ENCODE data around the gene RAB37.

Gene RAB37

GRCh38 chr17:74728033-74728701 lies 8.9 kb upstream of the RAB37 start:
- Histone ChIP-seq H3K27ac (no peak overlapping the region), H3K4me3 (no peak overlapping the region)
- DNase-seq (ENCODE audit: low spot score): no peak
- TF ChIP-seq CTCF (IDR thresholded peaks at IDR 0.05): no peak

GRCh38 chr17:74728702-74729075 lies 8.4 kb upstream of the RAB37 start:
- H3K4me3 ChIP-seq: no peak overlapping the region
- H3K27ac ChIP-seq: no peak overlapping the region

GRCh38 chr17:74729368-74729767 lies 7.7 kb upstream of the RAB37 start:
- TF ChIP-seq CTCF (IDR thresholded peaks at IDR 0.05): no peak
- no peak for DNase-seq (ENCODE audit: low spot score)

More at GRCh38 chr17:74728702-74729075, 8.4 kb upstream of the RAB37 start:
- no peak for DNase-seq (ENCODE audit: low spot score)
- no peak for TF ChIP-seq CTCF (IDR thresholded peaks at IDR 0.05)

GRCh38 chr17:74729866-74730265 lies 7.2 kb upstream of the RAB37 start:
- DNase-seq (ENCODE audit: low spot score): no peak
- H3K27ac ChIP-seq: no peak overlapping the region
- no peak for TF ChIP-seq CTCF (IDR thresholded peaks at IDR 0.05)
- H3K4me3 ChIP-seq: no peak overlapping the region

More at GRCh38 chr17:74729368-74729767, 7.7 kb upstream of the RAB37 start:
- Histone ChIP-seq H3K27ac (no peak overlapping the region), H3K4me3 (no peak overlapping the region)

DNA sequence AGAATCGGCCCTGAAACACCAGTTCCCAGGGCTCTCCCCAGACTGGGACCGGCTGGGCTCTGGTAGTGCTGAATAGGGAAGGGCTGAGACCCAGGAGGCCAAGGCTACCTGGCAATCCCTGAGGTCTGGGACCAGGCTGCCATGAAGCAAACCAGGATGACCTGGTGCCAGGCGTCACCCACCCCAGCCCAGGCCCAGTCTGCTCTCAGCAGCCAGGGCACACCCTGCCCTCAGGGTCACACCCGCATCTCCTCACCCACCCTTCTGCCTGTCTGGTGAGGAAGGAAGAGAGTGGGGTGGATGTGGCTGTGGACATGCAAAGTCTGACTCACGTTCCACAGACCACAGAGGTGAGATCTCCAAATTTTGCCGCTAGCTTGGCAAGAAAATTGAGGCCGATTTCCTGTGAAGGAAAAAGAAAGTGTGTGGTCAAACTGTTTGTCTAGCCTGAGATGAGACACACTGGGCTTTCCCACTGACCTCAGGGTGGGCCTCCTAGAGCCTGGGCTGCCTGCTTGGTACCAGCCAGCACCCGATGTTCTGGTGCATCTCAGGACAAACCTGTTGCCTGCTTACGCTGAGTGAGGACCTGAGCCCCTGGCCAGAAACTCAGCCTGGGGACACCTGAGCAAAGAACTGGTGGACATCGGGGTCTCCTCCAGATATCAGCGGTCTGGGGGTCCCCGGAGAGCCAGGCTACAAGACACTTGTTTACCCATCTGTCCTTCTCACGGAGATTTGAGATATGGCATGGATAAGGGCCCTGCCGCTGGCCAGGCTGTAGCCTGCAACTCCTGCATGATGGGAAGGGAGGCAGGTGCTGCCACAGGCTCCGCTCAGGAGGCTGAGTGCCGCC lies 6.3 kb upstream of the RAB37 start:
- no peak overlapping the region for H3K4me3 ChIP-seq
- H3K27ac ChIP-seq: no peak overlapping the region
- no peak for TF ChIP-seq CTCF (IDR thresholded peaks at IDR 0.05)
- DNase-seq (ENCODE audit: low spot score): no peak

- Histone ChIP-seq H3K27ac (no peak overlapping the region), H3K4me3 (no peak overlapping the region)
- no peak for TF ChIP-seq CTCF (IDR thresholded peaks at IDR 0.05)
- DNase-seq (ENCODE audit: low spot score): no peak
These were observed 5.8 kb upstream of the RAB37 start for GRCh38 chr17:74731347-74731605.

Data from coronary artery (tissue), 2 donors.